Left ventricle myocardium inferior (tissue), 1 donor: ENCODE data around the gene CLEC12A. TPM values are rescaled to one million over a fixed set of nuclear protein-coding genes. Genes with fewer than 3 reads are reported as not detected.

Source experiments
- DNase-seq: peaks from one replicate; pipeline ENCODE4 v3.0.0-alpha.2; 2020
- H3K27ac ChIP-seq: fragments of 200-600 bp; replicated peaks from 2 replicates; pipeline ENCODE4 v1.8.0; 2021
- H3K27me3 ChIP-seq: fragments of 200-600 bp; 2 replicates; pipeline ENCODE4 v1.8.0; 2021; ENCODE audit warnings: low read depth
- H3K36me3 ChIP-seq: fragments of 200-600 bp; 2 replicates; pipeline ENCODE4 v1.8.0; 2021
- H3K4me1 ChIP-seq: fragments of 200-600 bp; 2 replicates; pipeline ENCODE4 v1.8.0; 2021
- H3K4me3 ChIP-seq: fragments of 200-600 bp; 2 replicates; pipeline ENCODE4 v1.8.0; 2021; ENCODE audit warnings: mild to moderate bottlenecking, moderate library complexity
- H3K9me3 ChIP-seq: fragments of 200-600 bp; replicated peaks from 2 replicates; pipeline ENCODE4 v1.8.0; 2021
- intact Hi-C: fragments of 100-400 bp; cut with micrococcal nuclease; formaldehyde crosslinking; loops from one replicate; pipeline ENCODE4 v1.11.0; 2022
- long read RNA-seq: library from polyadenylated mRNA; unstranded; transcript quantifications from one replicate; pipeline ENCODE4 v2.0.0, GENCODE V29; 2021
- total RNA-seq: library from RNA; stranded (reverse); fragmentation: NEBNext Ultra II Directional; extraction: Animal tissue kit (Norgen Biotek cat#: 25700); gene quantifications from one replicate; pipeline ENCODE4 v1.2.1, GENCODE V29; 2021
- TF ChIP-seq, protein P1 (sequence below): fragments of 200-600 bp; IDR thresholded peaks from 2 replicates; pipeline ENCODE4 v1.8.0; 2021; ENCODE audit warnings: antibody characterized with exemption, mild to moderate bottlenecking, borderline replicate concordance
- donor health status: DM: no; HTN: yes; CAD: no; lungs with severe emphysema.

CLEC12A gene
- 5.7 TPM for total RNA-seq
- long read RNA-seq, partial matches to known transcripts, result 0 of 2 reads
- long read RNA-seq, other reads (novel, unspliced or antisense), result 1 of 2 reads

GRCh38 chr12:9971181-9971580 is at the start of gene CLEC12A:
CLEC12A (plus strand) TSS chr12:9971409; CDS start chr12:9971597, 188 bp downstream.
- Histone ChIP-seq H3K4me3 (peak within 1 kb of the TSS; percentile 4), H3K4me1 (no peaks in the 10 kb centered on the region), H3K27me3 (no peaks in the 10 kb centered on the region), H3K27ac (no peak within 1 kb of the TSS), H3K36me3 (no peaks in the 10 kb centered on the region), H3K9me3 (peaks cover 4% of the 10 kb centered on the region)
- TF ChIP-seq, protein P1, sequence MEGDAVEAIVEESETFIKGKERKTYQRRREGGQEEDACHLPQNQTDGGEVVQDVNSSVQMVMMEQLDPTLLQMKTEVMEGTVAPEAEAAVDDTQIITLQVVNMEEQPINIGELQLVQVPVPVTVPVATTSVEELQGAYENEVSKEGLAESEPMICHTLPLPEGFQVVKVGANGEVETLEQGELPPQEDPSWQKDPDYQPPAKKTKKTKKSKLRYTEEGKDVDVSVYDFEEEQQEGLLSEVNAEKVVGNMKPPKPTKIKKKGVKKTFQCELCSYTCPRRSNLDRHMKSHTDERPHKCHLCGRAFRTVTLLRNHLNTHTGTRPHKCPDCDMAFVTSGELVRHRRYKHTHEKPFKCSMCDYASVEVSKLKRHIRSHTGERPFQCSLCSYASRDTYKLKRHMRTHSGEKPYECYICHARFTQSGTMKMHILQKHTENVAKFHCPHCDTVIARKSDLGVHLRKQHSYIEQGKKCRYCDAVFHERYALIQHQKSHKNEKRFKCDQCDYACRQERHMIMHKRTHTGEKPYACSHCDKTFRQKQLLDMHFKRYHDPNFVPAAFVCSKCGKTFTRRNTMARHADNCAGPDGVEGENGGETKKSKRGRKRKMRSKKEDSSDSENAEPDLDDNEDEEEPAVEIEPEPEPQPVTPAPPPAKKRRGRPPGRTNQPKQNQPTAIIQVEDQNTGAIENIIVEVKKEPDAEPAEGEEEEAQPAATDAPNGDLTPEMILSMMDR, result no peak
- DNase-seq, result no peak
- intact Hi-C loops, result no loop called here

- Histone ChIP-seq H3K27me3 (no peaks in the 10 kb centered on the region), H3K36me3 (no peaks in the 10 kb centered on the region), H3K27ac (no peak overlapping the region), H3K4me3 (no peak overlapping the region), H3K9me3 (peaks cover 11% of the 10 kb centered on the region), H3K4me1 (no peaks in the 10 kb centered on the region)
- intact Hi-C loops, result no loop called here
- TF ChIP-seq, protein P1, result no peak
- DNase-seq, result no peak
Observed at GRCh38 chr12:9922429-9922828, 48.8 kb upstream of the CLEC12A start.

DNA sequence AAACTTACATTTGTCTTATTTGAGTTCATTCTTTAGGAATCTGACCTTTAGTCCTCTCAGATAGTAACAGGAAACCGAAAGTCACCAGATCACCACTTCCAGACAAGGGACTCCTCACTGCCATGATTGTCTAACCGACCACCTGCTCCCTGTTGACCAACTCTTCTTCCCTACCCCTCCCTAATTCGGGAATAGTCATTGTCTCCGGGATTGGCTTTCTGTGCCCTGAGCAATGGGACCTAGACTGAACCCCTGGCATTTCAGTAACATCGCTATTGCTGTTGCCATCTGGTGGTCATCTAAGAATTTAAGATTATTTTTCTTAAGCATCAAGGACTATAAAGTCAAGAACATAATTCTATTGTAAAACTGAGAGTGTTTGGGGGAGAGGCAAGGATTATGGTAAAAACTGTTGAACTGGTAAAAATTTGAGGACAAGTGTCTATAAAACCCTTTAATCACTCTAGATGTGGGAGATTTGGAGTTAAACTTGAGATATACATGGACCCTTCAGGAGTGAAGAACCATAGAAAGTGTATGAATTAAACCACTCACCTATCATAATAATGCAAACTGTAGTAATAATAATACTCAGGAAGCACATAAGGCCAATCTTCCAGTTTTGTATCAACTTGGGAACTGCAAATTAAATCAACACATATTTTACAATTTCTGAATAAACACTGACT is 45.4 kb upstream of the CLEC12A start:
- H3K4me1 ChIP-seq, result no peaks in the 10 kb centered on the region
- H3K27me3 ChIP-seq, result no peaks in the 10 kb centered on the region
- H3K27ac ChIP-seq, result no peak overlapping the region
- intact Hi-C loops, result no loop called here
- no peaks in the 10 kb centered on the region for H3K9me3 ChIP-seq
- TF ChIP-seq, protein P1, result peak; percentile 60
- no peaks in the 10 kb centered on the region for H3K36me3 ChIP-seq
- no peak for DNase-seq
- H3K4me3 ChIP-seq, result peak overlapping the region; percentile 34

DNA sequence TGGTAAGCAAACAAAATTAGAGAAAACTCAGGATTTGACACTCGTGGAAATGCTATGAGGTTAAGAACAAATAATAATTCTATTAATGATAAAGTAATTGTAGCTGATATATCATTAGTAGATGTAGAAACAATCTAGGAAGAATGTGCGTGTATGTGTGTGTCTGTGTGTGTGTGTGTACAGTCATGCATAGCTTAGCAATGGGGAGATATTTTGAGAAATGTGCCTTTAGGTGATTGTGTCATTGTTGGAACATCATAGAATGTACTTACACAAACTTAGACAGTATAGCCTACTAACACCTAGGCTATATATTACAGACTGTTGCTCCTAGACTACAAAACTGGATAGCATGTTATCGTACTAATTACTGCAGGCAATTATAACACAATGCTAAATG is 44.3 kb upstream of the CLEC12A start:
- Histone ChIP-seq H3K36me3 (no peaks in the 10 kb centered on the region), H3K9me3 (no peaks in the 10 kb centered on the region), H3K27ac (no peak overlapping the region), H3K27me3 (no peaks in the 10 kb centered on the region), H3K4me3 (no peak overlapping the region), H3K4me1 (no peaks in the 10 kb centered on the region)
- DNase-seq, result no peak
- intact Hi-C loops, result no loop called here
- TF ChIP-seq, protein P1, result no peak

DNA sequence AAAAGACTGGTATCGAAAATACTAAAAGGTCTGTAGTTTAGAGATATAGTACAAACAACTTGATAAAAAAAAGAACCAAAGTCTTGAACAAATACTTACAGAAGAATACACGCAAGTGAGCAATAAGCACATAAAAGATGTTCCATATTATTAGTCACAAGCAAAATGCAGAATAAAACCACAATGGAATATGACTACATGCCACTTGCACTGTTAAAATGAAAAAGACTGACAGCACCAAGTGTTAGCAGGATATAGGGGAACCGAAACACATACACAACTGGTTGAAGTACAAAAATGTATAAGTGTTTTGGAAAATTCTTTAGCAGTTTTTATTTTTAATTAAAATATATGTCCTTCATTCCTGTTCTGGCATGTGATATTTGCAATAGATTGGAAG is 42.6 kb upstream of the CLEC12A start:
- TF ChIP-seq, protein P1, result no peak
- intact Hi-C loops, result no loop called here

More for the DNA sequence above, 42.6 kb upstream of the CLEC12A start:
- Histone ChIP-seq H3K27ac (no peak overlapping the region), H3K9me3 (no peaks in the 10 kb centered on the region), H3K36me3 (no peaks in the 10 kb centered on the region), H3K4me3 (no peak overlapping the region), H3K27me3 (no peaks in the 10 kb centered on the region), H3K4me1 (no peaks in the 10 kb centered on the region)
- no peak for DNase-seq
